Measurements from ENCODE around the gene TFF2. TPM values are rescaled to one million over a fixed set of nuclear protein-coding genes. Genes with fewer than 3 reads are reported as not detected.

Gene TFF2
- total RNA-seq, 1 donor from 2014 or later = not detected

DNA sequence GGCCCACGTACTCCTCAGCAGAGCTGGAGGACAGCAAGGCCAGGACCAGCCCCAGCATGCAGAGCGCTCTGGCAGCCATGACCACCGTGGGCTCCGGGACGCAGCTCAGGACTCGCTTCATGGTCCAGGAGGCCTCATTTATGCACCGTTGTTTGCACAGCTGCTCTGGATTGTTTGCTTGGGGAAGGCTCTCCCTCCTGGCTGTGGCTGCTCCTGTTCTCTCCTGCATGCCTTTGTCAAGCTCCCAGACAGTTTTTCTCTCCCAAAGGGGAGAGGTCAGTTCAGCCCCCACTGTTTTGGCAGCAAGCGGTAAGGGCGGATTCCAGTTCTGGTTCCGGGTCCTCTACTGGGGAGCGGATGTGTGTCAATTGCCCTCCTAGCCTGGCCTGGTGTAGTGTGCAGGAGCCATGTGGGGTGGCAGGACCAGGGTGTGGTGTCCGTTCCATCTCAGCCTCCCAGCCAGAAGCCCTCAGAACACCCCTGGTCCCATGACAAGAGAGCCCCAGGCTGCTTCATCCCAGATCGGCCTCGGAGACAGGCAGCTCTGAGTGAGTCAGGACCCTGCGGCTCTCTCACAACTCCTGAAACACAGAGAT is 35.4 kb downstream of the TFF2 start, which contains the start of gene TFF3:
Gene TFF3 (minus strand): TSS at position 114 of the 596 bp plus-strand sequence. CDS start 35 bp downstream, at position 79.
- intact Hi-C loops (cut with micrococcal nuclease) = no loop called here
- TF ChIP-seq, protein P1, sequence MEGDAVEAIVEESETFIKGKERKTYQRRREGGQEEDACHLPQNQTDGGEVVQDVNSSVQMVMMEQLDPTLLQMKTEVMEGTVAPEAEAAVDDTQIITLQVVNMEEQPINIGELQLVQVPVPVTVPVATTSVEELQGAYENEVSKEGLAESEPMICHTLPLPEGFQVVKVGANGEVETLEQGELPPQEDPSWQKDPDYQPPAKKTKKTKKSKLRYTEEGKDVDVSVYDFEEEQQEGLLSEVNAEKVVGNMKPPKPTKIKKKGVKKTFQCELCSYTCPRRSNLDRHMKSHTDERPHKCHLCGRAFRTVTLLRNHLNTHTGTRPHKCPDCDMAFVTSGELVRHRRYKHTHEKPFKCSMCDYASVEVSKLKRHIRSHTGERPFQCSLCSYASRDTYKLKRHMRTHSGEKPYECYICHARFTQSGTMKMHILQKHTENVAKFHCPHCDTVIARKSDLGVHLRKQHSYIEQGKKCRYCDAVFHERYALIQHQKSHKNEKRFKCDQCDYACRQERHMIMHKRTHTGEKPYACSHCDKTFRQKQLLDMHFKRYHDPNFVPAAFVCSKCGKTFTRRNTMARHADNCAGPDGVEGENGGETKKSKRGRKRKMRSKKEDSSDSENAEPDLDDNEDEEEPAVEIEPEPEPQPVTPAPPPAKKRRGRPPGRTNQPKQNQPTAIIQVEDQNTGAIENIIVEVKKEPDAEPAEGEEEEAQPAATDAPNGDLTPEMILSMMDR (IDR thresholded peaks at IDR 0.05; ENCODE audit: borderline replicate concordance) = no peak
- Histone ChIP-seq H3K36me3 (no peaks in the 10 kb centered on the region), H3K27me3 (ENCODE audit: low read depth) (peaks cover 3% of the 10 kb centered on the region), H3K9me3 (replicated peaks) (no peaks in the 10 kb centered on the region), H3K4me3 (no peak within 1 kb of the TSS), H3K27ac (replicated peaks) (peak within 1 kb of the TSS; percentile 60), H3K4me1 (peaks cover 15% of the 10 kb centered on the region)
- DNase-seq = no peak

DNA sequence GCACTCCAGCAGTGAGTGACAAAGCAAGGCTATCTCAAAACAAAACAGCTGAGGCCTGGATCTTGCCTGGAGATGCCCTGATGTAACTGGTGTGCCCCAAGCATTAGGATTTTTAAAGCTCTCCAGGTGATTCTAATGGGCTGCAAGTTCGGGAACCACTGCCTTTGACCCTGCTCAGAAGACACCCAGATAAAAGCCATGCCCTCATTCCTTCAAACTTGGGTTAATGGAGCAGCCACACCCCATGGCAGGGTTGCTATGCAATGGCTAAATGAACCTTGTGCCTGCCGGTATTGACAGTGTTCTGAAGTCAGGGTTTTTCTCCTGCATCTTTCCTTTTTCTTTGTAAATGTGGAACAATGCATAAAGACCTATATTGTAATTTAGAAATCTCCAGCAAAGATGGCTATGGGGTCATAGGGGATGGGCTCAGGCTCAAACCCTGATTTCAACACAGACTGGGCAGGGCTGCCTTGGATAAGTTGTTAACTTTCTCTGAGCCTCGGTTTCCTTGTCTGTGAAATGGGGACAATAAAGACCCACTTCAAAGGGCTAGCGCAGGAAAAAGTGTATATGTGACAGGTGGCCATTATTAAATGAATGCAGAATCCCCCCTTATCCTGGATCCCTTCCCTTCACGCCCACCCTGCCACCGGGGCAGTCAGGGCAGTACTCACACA is 36.0 kb downstream of the TFF2 start:
- H3K27ac ChIP-seq (replicated peaks) = peak overlapping the region; percentile 60

DNA sequence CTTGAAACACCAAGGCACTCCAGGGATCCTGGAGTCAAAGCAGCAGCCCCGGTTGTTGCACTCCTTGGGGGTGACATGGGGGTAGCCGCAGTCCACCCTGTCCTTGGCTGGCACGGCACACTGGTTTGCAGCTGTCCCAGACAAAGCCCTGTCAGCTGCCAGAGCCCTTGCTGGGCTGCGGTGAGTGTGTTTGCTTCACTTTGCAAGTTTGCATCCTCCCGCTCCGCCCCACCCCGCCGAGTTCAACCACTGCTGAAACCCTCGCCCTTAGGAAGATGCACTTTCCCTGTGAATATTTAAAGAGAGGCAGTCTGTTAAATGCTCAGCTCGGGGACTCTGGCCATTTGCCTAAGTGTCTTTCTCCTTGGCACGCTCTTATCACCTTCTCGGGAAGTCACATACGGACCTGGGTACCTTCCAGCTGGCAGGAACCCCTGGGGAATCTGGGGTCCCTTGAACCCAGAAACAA is 37.3 kb downstream of the TFF2 start:
- intact Hi-C loops (cut with micrococcal nuclease) = no loop called here
- Histone ChIP-seq H3K27me3 (ENCODE audit: low read depth) (peaks cover 21% of the 10 kb centered on the region), H3K4me1 (peaks cover 22% of the 10 kb centered on the region), H3K9me3 (replicated peaks) (no peaks in the 10 kb centered on the region), H3K36me3 (no peaks in the 10 kb centered on the region), H3K4me3 (no peak overlapping the region), H3K27ac (replicated peaks) (no peak overlapping the region)
- TF ChIP-seq, protein P1 (IDR thresholded peaks at IDR 0.05; ENCODE audit: borderline replicate concordance) = no peak
- no peak for DNase-seq

More for the DNA sequence above, 36.0 kb downstream of the TFF2 start:
- intact Hi-C loops (cut with micrococcal nuclease) = no loop called here
- H3K9me3 ChIP-seq (replicated peaks) = no peaks in the 10 kb centered on the region
- H3K4me3 ChIP-seq = no peak overlapping the region
- H3K27me3 ChIP-seq (ENCODE audit: low read depth) = peaks cover 9% of the 10 kb centered on the region
- no peak for DNase-seq
- TF ChIP-seq, protein P1 (IDR thresholded peaks at IDR 0.05; ENCODE audit: borderline replicate concordance) = no peak
- peaks cover 17% of the 10 kb centered on the region for H3K4me1 ChIP-seq
- H3K36me3 ChIP-seq = no peaks in the 10 kb centered on the region

DNA sequence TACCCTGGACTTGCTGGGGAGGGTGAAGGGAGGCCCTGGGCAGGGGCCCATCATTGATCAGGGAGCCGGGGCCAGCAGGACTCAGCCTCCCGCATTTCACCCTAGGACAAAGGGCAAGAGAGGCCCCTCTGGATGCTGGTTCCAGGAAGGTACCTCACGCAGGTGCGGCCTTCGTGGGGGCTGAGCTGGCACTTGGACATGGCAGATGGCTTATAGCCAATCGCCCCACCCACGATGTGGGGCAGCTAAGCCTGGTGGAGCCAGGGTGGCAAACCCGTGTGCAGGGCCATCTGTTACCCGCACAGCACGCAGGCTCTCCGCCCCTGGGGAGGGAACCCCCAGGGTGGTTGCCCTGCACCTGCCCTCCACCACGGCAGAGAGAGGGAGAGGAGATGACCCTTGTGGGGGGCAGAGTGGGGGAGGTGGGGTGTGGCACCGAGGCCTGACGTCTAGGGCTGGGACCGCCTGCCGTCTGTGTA is 38.1 kb downstream of the TFF2 start:
- no peak overlapping the region for H3K27ac ChIP-seq (replicated peaks)
- H3K4me1 ChIP-seq = peaks cover 22% of the 10 kb centered on the region
- no peak for DNase-seq
- TF ChIP-seq, protein P1 (IDR thresholded peaks at IDR 0.05; ENCODE audit: borderline replicate concordance) = no peak
- H3K4me3 ChIP-seq = no peak overlapping the region
- H3K27me3 ChIP-seq (ENCODE audit: low read depth) = peaks cover 30% of the 10 kb centered on the region
- H3K9me3 ChIP-seq (replicated peaks) = no peaks in the 10 kb centered on the region
- intact Hi-C loops (cut with micrococcal nuclease) = no loop called here
- H3K36me3 ChIP-seq = no peaks in the 10 kb centered on the region

DNA sequence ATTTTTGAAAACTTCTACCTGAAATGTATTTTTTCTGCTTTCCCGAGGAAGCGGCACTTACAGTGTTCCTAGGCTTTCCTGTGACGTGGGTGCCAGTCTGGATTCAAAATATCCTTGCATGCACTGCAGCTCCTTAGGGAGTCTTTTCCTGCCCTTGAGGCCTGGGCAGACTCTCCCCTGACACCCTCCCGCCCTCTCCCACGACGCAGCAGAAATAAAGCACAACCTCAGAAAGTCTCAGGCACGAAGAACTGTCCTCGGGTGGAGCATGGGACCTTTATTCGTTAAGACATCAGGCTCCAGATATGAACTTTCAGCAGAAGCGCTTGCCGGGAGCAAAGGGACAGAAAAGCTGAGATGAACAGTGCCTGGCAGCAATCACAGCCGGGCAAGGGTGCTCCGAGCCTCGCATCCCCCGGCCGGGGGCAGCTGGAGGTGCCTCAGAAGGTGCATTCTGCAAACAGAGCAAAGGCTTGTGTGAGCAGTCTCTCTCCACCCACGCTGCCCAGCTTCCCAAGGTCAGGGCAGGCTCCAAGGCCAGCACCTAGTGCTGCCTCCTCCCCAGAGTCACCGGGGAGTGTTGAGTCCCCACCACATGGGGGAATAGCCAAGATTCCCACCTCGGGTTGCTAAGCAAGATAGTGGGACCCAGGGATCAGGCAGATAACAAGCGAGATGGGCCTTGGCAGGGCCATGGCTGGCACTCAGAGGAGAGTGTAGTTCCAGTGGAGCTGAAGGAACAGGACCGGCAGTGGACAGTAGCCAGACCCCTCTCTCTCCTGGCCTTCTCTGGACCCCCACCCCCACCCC is 38.8 kb downstream of the TFF2 start:
- Histone ChIP-seq H3K9me3 (replicated peaks) (no peaks in the 10 kb centered on the region), H3K36me3 (no peaks in the 10 kb centered on the region), H3K4me1 (peaks cover 22% of the 10 kb centered on the region), H3K27me3 (ENCODE audit: low read depth) (peaks cover 37% of the 10 kb centered on the region), H3K27ac (replicated peaks) (no peak overlapping the region), H3K4me3 (no peak overlapping the region)
- intact Hi-C loops (cut with micrococcal nuclease) = no loop called here
- DNase-seq = no peak
- TF ChIP-seq, protein P1 (IDR thresholded peaks at IDR 0.05; ENCODE audit: borderline replicate concordance) = no peak

Data from left ventricle myocardium inferior (tissue), 1 donor.